GM10248 (cell line): ENCODE data around the gene COPZ2.
"Not testable (repeated sequence)": the region's sequence is repeated elsewhere in the genome, so short reads cannot be mapped to it uniquely, and the experiment has no call there.

Experiments
- CTCF ChIA-PET: fragments of 300-600 bp; sonication (Branson Sonifier 250); formaldehyde crosslinking; extraction: SDS; loops from one replicate; lab custom pipeline; 2021; ENCODE audit warnings: antibody characterized with exemption; lab: Yijun Ruan, JAX
- POLR2A ChIA-PET: fragments of 350-650 bp; sonication (Branson Sonifier 250); formaldehyde crosslinking; extraction: SDS; loops from one replicate; lab custom pipeline; 2020; ENCODE audit warnings: antibody characterized with exemption; lab: Yijun Ruan, JAX
- DNase-seq: peaks from one replicate; pipeline ENCODE4 v3.0.0; 2012; ENCODE audit errors: extremely low spot score
- CTCF ChIP-seq: IDR thresholded peaks from 2 replicates; pipeline ENCODE4 v1.5.1; 2012; ENCODE audit warnings: mild to moderate bottlenecking, low read depth; ENCODE audit errors: extremely low read depth, missing control alignments, control extremely low read depth

The COPZ2 gene

DNA sequence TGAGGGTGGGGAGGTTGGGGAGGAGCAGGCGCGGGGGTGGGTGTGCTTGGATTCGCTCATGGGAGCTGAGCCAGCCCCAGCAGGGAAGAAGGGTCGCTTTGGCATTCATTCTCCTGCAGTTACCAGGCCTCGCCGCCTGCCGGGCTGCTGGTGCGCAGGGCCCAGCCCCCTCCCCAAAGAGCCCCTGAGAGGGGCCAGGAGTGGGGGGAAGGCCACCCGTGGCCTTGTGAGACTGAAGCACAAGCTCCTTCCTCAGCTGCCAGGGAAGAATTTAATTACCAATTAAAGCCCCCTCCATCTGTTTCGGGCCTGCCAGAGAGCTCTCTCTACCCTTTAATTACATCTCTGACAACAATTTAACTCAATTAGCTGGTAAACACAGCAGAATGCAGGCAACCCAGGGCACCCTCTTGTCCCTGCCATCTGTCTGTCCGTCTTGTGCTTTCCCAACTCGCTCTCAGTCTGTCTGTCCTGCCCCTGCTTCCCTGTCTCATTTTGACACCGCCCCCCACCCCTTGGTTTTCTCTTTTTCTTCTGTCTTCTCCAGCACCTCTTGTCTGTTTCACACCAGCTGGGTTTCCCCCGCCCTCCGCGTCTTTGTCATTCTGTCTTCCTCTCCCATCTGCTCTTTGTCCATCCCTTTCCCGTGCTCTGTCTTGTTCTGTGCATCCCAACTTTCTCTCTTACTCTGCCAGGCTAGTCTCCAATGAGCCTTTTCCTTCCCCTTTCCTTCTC lies 34.0 kb downstream of the COPZ2 start:
- no peak for TF ChIP-seq CTCF
- no peak for DNase-seq
- ChIA-PET CTCF (interaction anchor here (0.8 to 14.8 kb wide), 11 partner anchors 11 to 161 kb away, joined by 3 to 143 read pairs (median 5); partner anchors contain the start of gene CDK5RAP3), POLR2A (no interaction called here)

GRCh38 chr17:48002916-48003416 lies 34.6 kb downstream of the COPZ2 start:
- CTCF ChIA-PET = interaction anchor here (0.7 to 14.8 kb wide), 9 partner anchors 11 to 282 kb away, joined by 3 to 143 read pairs (median 5); partner anchors contain the start of gene CDK5RAP3
- TF ChIP-seq CTCF = no peak
- POLR2A ChIA-PET = interaction anchor here (0.6 kb wide), 1 partner anchor 42 kb away, joined by 4 read pairs; no protein-coding TSS in a partner anchor
- DNase-seq = no peak

DNA sequence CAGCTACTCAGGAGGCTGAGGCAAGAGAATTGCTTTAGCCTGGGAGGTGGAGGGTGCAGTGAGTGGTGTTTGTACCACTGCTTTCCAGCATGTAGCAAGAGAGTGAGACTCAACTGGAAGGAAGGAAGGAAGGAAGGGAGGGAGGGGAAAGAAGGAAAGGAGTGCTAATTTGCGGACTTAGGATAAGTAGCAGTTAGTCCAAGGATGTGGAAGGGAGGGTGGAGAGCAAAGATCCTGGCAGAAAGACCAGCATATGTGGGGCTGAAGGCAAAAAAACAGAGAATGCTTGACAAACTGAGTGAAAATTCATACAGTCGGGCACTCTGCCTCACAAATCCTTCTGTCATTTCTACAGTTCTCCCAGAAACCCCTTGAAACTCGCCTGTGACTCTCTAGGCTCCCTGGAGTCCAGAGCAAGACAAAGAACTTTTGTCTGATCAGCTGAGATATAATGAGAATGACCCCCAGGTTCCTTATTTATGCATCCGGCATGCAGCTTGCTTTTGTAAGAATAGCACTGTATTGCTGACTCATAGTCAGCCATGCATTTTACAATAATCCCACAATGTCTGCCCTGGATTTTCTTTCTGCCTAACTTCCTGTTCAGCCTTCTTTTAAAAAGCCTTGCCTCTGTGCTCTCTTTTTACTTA lies 35.2 kb downstream of the COPZ2 start:
- ChIA-PET POLR2A (interaction anchor here (0.6 kb wide), 1 partner anchor 42 kb away, joined by 4 read pairs; no protein-coding TSS in a partner anchor), CTCF (interaction anchor here (0.7 to 14.8 kb wide), 11 partner anchors 12 to 281 kb away, joined by 3 to 143 read pairs (median 5); partner anchors contain the start of genes CDK5RAP3 and PNPO)
- no peak for TF ChIP-seq CTCF
- peak; percentile 68 for DNase-seq

- POLR2A ChIA-PET, DNase-seq: not testable (repeated sequence)
- CTCF ChIA-PET = interaction anchor here (0.8 to 14.8 kb wide), 10 partner anchors 13 to 159 kb away, joined by 3 to 143 read pairs (median 6); partner anchors contain the start of genes CDK5RAP3 and PNPO
These were observed 35.9 kb downstream of the COPZ2 start for GRCh38 chr17:48001657-48002056.

- no peak for DNase-seq
- ChIA-PET POLR2A (interaction anchor here (0.6 kb wide), 1 partner anchor 16 kb away, joined by 3 read pairs; no protein-coding TSS in a partner anchor), CTCF (interaction anchor here (1.1 to 14.8 kb wide), 6 partner anchors 13 to 158 kb away, joined by 3 to 143 read pairs (median 20); partner anchors contain the start of gene CDK5RAP3)
- no peak for TF ChIP-seq CTCF
These were observed 36.4 kb downstream of the COPZ2 start for GRCh38 chr17:48001197-48001596.

DNA sequence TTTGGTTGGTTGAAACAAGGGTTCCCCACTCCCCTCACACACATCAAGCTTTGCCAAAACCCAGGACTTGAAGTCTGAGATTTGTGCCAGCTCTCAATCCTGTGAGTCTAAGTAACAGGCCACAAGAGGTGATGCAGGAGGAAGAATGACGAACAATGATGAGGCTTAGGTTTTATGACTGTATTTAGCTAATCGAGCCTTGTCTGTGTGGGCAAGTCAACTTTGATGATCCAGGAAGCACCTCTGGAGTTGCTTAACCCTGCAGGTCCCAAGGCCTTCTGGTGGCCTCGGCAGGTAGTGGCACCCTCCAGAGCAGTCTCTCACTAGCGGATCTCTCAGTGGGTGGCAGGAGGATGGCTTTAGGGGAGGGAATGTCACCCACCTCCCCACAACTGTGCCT lies 38.0 kb downstream of the COPZ2 start:
- ChIA-PET POLR2A (no interaction called here), CTCF (interaction anchor here (1.0 to 14.8 kb wide), 6 partner anchors 15 to 53 kb away, joined by 3 to 143 read pairs (median 20); partner anchors contain the start of gene CDK5RAP3)
- TF ChIP-seq CTCF = no peak
- DNase-seq = no peak
